Measurements from ENCODE around the gene MRPL4. TPM values are rescaled to one million over a fixed set of nuclear protein-coding genes. Genes with fewer than 3 reads are reported as not detected.
A peak's percentile ranks its signal among the peaks of the same experiment; 100 is the strongest.
"Not testable (repeated sequence)": the region's sequence is repeated elsewhere in the genome, so short reads cannot be mapped to it uniquely, and the experiment has no call there.

The MRPL4 gene
- total and polyA plus RNA-seq, 4 donors, result 22.7 to 38.2 (median 26.4) TPM

DNA sequence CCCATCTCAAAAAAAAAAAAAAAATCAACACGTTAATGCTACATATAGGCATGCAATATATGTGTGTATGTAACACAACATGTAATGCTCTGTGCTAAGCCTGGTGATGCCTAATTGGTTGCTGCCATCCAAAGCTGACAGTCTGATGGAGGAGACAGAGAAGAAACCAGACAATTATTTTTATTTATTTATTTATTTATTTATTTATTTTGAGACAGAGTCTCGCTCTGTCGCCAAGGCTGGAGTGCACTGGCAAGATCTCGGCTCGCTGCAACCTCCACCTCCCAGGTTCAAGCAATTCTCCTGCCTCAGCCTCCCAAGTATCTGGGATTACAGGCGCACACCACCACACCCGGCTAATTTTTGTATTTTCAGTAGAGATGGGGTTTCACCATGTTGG, 16.6 kb upstream of the MRPL4 start:
- H3K4me1 ChIP-seq (ENCODE audit: control insufficient read depth in 1 of 2, insufficient read depth in 2 of 2, low read length in 2 of 2); H3K27ac ChIP-seq (ENCODE audit: low read depth in 1 of 2, low read length in 2 of 2); H3K9me3 ChIP-seq (ENCODE audit: control insufficient read depth, low read length); ATAC-seq (ENCODE audit: low FRiP score); intact Hi-C loops (cut with DNase I); H3K27me3 ChIP-seq (ENCODE audit: control insufficient read depth in 1 of 2, insufficient read depth in 2 of 2, low read length in 1 of 2); H3K36me3 ChIP-seq (ENCODE audit: control insufficient read depth in 1 of 2, insufficient read depth in 2 of 2, low read length in 1 of 2); H3K4me3 ChIP-seq (ENCODE audit: low read length in 2 of 2); DNase-seq: not testable (repeated sequence)
- WGBS, 2 donors, result 96% methylated on average over 7 of the region's 7 CpGs

DNA sequence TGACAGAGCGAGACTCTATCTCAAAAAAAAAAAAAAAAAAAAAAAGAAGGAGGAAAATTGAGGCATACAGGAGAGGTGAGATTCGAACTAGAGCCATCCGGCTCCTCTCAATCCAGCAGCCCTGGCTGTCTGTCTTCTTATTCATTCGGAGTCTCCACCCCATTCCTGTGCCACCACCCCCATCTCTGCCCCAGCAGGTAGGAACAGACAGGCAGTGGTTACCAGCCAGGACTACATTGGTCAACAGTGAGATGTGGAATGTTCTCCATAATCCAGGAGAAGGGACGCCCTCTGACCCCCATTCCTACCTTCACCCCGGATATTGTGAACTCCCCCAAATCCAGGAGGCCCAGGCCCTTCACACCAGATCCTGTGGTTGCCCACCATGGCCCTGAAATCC, 14.3 kb upstream of the MRPL4 start:
- DNase-seq (no peak), ATAC-seq (ENCODE audit: low FRiP score) (peak; percentile 26)
- H3K36me3 ChIP-seq (ENCODE audit: control insufficient read depth in 1 of 2, insufficient read depth in 2 of 2, low read length in 1 of 2), result no peaks in the 10 kb centered on the region
- H3K9me3 ChIP-seq (ENCODE audit: control insufficient read depth, low read length), result no peaks in the 10 kb centered on the region
- H3K27ac ChIP-seq (ENCODE audit: low read depth in 1 of 2, low read length in 2 of 2), result no peak overlapping the region
- intact Hi-C loops (cut with DNase I), result no loop called here
- no peaks in the 10 kb centered on the region for H3K27me3 ChIP-seq (ENCODE audit: control insufficient read depth in 1 of 2, insufficient read depth in 2 of 2, low read length in 1 of 2)
- no peaks in the 10 kb centered on the region for H3K4me1 ChIP-seq (ENCODE audit: control insufficient read depth in 1 of 2, insufficient read depth in 2 of 2, low read length in 2 of 2)
- no peak overlapping the region for H3K4me3 ChIP-seq (ENCODE audit: low read length in 2 of 2)
- WGBS, 2 donors, result 90 to 92% methylated on average over 6 of the region's 6 CpGs

DNA sequence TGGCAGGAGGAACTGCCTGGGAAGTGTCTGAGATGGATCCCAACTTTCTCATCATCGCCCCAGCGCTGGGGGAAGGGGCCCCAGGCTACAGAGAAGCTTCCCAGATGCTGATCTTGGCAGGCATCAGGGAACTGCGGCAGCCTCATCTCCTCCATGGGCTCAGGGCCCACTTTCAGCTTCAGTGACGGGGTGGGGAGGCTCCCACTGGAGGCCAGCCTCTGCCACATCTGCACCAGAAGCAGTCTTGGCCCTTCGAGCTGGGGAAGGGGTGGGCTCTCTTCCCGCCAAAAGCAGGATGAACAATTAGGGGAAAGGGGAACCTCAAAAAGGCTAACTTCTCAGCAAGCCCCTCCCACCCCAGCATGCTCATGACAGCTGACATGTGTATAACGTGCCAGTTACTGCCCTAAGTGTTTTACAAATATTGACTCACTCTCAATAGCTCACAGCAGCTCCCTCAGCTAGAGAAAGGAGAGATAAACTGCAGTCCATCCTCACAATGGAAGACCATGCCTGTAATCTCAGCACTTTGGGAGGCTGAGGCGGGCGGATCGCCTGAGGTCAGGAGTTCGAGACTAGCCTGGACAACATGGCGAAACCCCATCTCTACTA, 13.7 kb upstream of the MRPL4 start:
- intact Hi-C loops (cut with DNase I), result no loop called here
- Histone ChIP-seq H3K27me3 (ENCODE audit: control insufficient read depth in 1 of 2, insufficient read depth in 2 of 2, low read length in 1 of 2) (no peaks in the 10 kb centered on the region), H3K36me3 (ENCODE audit: control insufficient read depth in 1 of 2, insufficient read depth in 2 of 2, low read length in 1 of 2) (no peaks in the 10 kb centered on the region), H3K4me1 (ENCODE audit: control insufficient read depth in 1 of 2, insufficient read depth in 2 of 2, low read length in 2 of 2) (no peaks in the 10 kb centered on the region), H3K27ac (ENCODE audit: low read depth in 1 of 2, low read length in 2 of 2) (no peak overlapping the region), H3K9me3 (ENCODE audit: control insufficient read depth, low read length) (no peaks in the 10 kb centered on the region), H3K4me3 (ENCODE audit: low read length in 2 of 2) (no peak overlapping the region)
- WGBS, 2 donors, result 66 to 73% methylated on average over 12 of the region's 12 CpGs
- peak; percentile 69 for ATAC-seq (ENCODE audit: low FRiP score)
- DNase-seq, result peak in 1 of 2 donors; percentile 76

DNA sequence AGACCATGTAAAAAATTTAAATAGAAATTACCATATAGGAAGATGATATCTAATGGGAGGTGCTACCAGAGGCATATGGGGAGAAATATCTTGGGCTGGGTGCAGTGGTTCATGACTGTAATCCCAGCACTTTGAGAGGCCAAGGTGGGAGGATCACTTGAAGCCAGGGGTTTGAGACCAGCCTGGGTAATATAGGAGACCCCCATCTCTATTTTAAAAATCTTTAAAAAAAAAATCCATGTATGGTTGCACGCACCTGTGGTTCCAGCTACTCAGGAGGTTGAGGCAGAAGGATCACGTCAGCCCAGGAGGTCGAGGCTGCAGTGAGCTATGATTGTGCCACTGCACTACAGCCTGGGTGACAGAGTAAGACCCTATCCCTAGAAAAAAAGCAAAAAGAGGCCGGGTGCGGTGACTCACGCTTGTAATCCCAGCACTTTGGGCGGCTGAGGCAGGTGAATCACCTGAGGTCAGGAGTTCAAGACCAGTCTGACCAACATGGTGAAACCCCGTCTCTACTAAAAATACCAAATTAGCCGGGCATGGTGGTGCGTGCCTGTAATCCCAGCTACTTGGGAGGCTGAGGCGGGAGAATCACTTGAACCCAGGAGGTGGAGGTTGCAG, 10.1 kb upstream of the MRPL4 start:
- H3K9me3 ChIP-seq (ENCODE audit: control insufficient read depth, low read length); ATAC-seq (ENCODE audit: low FRiP score); DNase-seq; H3K36me3 ChIP-seq (ENCODE audit: control insufficient read depth in 1 of 2, insufficient read depth in 2 of 2, low read length in 1 of 2); H3K27ac ChIP-seq (ENCODE audit: low read depth in 1 of 2, low read length in 2 of 2); H3K4me3 ChIP-seq (ENCODE audit: low read length in 2 of 2); H3K27me3 ChIP-seq (ENCODE audit: control insufficient read depth in 1 of 2, insufficient read depth in 2 of 2, low read length in 1 of 2); H3K4me1 ChIP-seq (ENCODE audit: control insufficient read depth in 1 of 2, insufficient read depth in 2 of 2, low read length in 2 of 2); intact Hi-C loops (cut with DNase I): not testable (repeated sequence)
- 96 to 97% methylated on average over 11 of the region's 11 CpGs for WGBS, 2 donors

DNA sequence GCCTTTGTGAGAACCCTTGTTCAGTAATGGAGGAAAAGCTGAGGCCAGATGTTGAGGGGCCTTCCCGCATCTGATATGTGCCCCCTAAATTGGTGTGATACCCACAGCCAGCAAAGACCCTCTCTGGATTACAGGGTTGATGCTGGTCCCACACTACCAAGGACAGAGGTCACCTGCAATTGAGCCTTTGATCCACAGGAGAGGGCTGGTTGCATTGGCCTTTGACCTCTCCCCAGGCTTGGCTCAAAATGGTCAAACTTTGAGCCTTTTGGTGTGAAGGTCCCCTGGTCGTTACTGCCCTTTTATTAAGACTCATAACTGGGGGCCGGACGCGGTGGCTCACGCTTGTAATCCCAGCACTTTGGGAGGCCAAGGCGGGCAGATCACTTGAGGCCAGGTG, 8.4 kb upstream of the MRPL4 start:
- intact Hi-C loops (cut with DNase I), result no loop called here
- Histone ChIP-seq H3K36me3 (ENCODE audit: control insufficient read depth in 1 of 2, insufficient read depth in 2 of 2, low read length in 1 of 2) (no peaks in the 10 kb centered on the region), H3K27ac (ENCODE audit: low read depth in 1 of 2, low read length in 2 of 2) (no peak overlapping the region), H3K9me3 (ENCODE audit: control insufficient read depth, low read length) (no peaks in the 10 kb centered on the region), H3K4me1 (ENCODE audit: control insufficient read depth in 1 of 2, insufficient read depth in 2 of 2, low read length in 2 of 2) (no peaks in the 10 kb centered on the region), H3K27me3 (ENCODE audit: control insufficient read depth in 1 of 2, insufficient read depth in 2 of 2, low read length in 1 of 2) (no peaks in the 10 kb centered on the region), H3K4me3 (ENCODE audit: low read length in 2 of 2) (no peak overlapping the region)
- ATAC-seq (ENCODE audit: low FRiP score), result no peak
- no peak for DNase-seq
- WGBS, 2 donors, result 91 to 92% methylated on average over 7 of the region's 7 CpGs

DNA sequence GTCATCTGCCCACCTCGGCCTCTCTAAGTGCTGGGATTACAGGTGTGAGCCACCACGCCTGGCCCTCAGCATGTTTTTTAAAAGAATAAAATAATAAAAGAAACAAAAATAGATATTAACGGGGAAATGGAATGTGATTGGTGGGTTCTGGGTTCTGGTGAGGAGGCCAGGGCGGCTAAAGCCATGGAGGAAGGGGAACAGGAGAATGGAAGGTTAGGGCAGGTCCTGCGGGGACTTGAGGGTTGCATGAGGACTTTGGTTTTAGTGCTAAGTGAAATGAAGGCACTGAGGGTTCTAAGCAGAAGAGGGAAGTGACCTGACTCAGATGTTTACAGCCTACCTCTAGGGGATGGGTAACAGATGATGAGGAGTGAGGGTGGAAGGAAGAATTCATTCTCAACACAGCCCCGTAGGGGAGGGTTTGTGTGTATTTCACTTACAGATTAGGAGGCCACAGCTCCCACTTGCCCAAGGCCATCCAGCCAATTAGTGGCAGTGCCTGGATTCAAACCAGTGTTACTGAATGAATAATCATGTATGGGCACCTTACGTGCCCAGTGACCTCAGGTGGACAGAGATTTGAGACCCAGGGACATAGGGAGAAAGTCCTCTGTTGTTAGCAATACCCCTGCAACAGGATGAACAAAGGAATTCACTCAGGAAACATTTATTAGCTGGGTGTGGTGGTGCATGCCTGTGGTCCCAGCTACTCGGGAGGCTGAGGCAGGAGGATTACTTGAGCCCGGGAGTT, 6.7 kb upstream of the MRPL4 start:
- Histone ChIP-seq H3K4me3 (ENCODE audit: low read length in 2 of 2) (no peak overlapping the region), H3K36me3 (ENCODE audit: control insufficient read depth in 1 of 2, insufficient read depth in 2 of 2, low read length in 1 of 2) (no peaks in the 10 kb centered on the region), H3K27ac (ENCODE audit: low read depth in 1 of 2, low read length in 2 of 2) (no peak overlapping the region), H3K9me3 (ENCODE audit: control insufficient read depth, low read length) (no peaks in the 10 kb centered on the region), H3K27me3 (ENCODE audit: control insufficient read depth in 1 of 2, insufficient read depth in 2 of 2, low read length in 1 of 2) (no peaks in the 10 kb centered on the region), H3K4me1 (ENCODE audit: control insufficient read depth in 1 of 2, insufficient read depth in 2 of 2, low read length in 2 of 2) (no peaks in the 10 kb centered on the region)
- 81 to 84% methylated on average over 9 of the region's 9 CpGs for WGBS, 2 donors
- intact Hi-C loops (cut with DNase I), result no loop called here
- ATAC-seq (ENCODE audit: low FRiP score) (no peak), DNase-seq (no peak)

- intact Hi-C loops (cut with DNase I), result no loop called here
- no peaks in the 10 kb centered on the region for H3K27me3 ChIP-seq (ENCODE audit: control insufficient read depth in 1 of 2, insufficient read depth in 2 of 2, low read length in 1 of 2)
These were observed 5.5 kb upstream of the MRPL4 start for GRCh38 chr19:10246511-10246910.

DNA sequence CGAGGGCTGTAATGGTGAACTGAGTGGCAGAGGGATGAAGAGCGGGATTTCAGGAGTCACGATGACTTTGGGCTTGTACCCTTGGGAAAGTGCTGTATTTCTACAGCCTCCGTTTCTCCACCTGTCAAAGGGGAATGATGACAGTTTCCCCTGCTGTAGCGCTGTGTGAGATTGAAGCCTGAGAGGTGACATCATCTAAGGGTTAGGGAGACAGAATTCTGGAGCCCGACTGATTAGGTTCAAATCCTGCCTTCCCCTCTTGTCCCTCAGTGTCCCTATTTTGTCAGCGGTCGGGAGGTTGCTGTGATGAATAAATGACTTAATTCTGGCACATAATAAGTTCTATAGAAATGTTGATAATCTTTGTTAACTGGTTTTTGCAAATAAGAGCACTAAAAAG, 693 bp downstream of the MRPL4 start:
- no peak for ATAC-seq (ENCODE audit: low FRiP score)
- intact Hi-C loops (cut with DNase I), result loop anchor here (2.0 to 5.0 kb wide), 2 partner anchors 146 to 320 kb away; partner anchors contain the start of gene PPAN (in 1 of the 2)
- Histone ChIP-seq H3K36me3 (ENCODE audit: control insufficient read depth in 1 of 2, insufficient read depth in 2 of 2, low read length in 1 of 2) (peaks cover 0 to 2% of the 10 kb centered on the region in 2 donors), H3K4me1 (ENCODE audit: control insufficient read depth in 1 of 2, insufficient read depth in 2 of 2, low read length in 2 of 2) (no peaks in the 10 kb centered on the region), H3K27ac (ENCODE audit: low read depth in 1 of 2, low read length in 2 of 2) (no peak overlapping the region), H3K9me3 (ENCODE audit: control insufficient read depth, low read length) (no peaks in the 10 kb centered on the region), H3K4me3 (ENCODE audit: low read length in 2 of 2) (peak overlapping the region; percentile 37 to 78), H3K27me3 (ENCODE audit: control insufficient read depth in 1 of 2, insufficient read depth in 2 of 2, low read length in 1 of 2) (no peaks in the 10 kb centered on the region)
- WGBS, 2 donors, result 22 to 25% methylated on average over 8 of the region's 8 CpGs
- DNase-seq, result no peak

More at GRCh38 chr19:10246511-10246910, 5.5 kb upstream of the MRPL4 start:
- Histone ChIP-seq H3K9me3 (ENCODE audit: control insufficient read depth, low read length) (no peaks in the 10 kb centered on the region), H3K4me1 (ENCODE audit: control insufficient read depth in 1 of 2, insufficient read depth in 2 of 2, low read length in 2 of 2) (no peaks in the 10 kb centered on the region), H3K27ac (ENCODE audit: low read depth in 1 of 2, low read length in 2 of 2) (no peak overlapping the region), H3K36me3 (ENCODE audit: control insufficient read depth in 1 of 2, insufficient read depth in 2 of 2, low read length in 1 of 2) (no peaks in the 10 kb centered on the region), H3K4me3 (ENCODE audit: low read length in 2 of 2) (no peak overlapping the region)
- no peak for DNase-seq
- 84 to 87% methylated on average over 6 of the region's 6 CpGs for WGBS, 2 donors
- no peak for ATAC-seq (ENCODE audit: low FRiP score)
